Activated CD4-positive, alpha-beta memory T cell treated with anti-CD3 and anti-CD28 coated beads, Interleukin-2, amount 10 ng/mL, durations not matched to agents 7 days and 5 days (primary cell): ENCODE data around the gene SAMD13. TPM values are rescaled to one million over a fixed set of nuclear protein-coding genes. Genes with fewer than 3 reads are reported as not detected.

ENCODE experiments used
- CTCF ChIA-PET: fragments of 350-600 bp; sonication (Branson Sonifier 250); formaldehyde crosslinking; loops from one replicate; lab custom pipeline; 2021; ENCODE audit warnings: antibody characterized with exemption, inconsistent platforms; lab: Charles Lee
- POLR2A ChIA-PET: fragments of 350-600 bp; sonication (Branson Sonifier 250); formaldehyde crosslinking; loops from one replicate; lab custom pipeline; 2021; ENCODE audit warnings: antibody characterized with exemption; lab: Charles Lee
- DNase-seq: peaks from one replicate; pipeline ENCODE4 v3.0.0-alpha.2; 2020
- H3K27ac Mint-ChIP-seq: one replicate; pipeline ENCODE4 v1.8.0; 2021; ENCODE audit warnings: mild to moderate bottlenecking, mixed read lengths
- H3K27me3 Mint-ChIP-seq: one replicate; pipeline ENCODE4 v1.8.0; 2021; ENCODE audit warnings: mixed read lengths
- H3K36me3 Mint-ChIP-seq: one replicate; pipeline ENCODE4 v1.8.0; 2021; ENCODE audit warnings: low read depth, mixed read lengths
- H3K4me1 Mint-ChIP-seq: one replicate; pipeline ENCODE4 v1.8.0; 2021; ENCODE audit warnings: mixed read lengths
- H3K4me3 Mint-ChIP-seq: one replicate; pipeline ENCODE4 v1.8.0; 2021; ENCODE audit warnings: mild to moderate bottlenecking, mixed read lengths
- H3K9me3 Mint-ChIP-seq: one replicate; pipeline ENCODE4 v1.8.0; 2021; ENCODE audit warnings: mixed read lengths
- total RNA-seq, 2 experiments: library from RNA; stranded (reverse); gene quantifications; one replicate each; pipeline ENCODE4 v1.2.3, GENCODE V29; 2021

SAMD13 gene
- total RNA-seq, 2 experiments from 2014 or later, result 0.28 TPM; not detected in 1

DNA sequence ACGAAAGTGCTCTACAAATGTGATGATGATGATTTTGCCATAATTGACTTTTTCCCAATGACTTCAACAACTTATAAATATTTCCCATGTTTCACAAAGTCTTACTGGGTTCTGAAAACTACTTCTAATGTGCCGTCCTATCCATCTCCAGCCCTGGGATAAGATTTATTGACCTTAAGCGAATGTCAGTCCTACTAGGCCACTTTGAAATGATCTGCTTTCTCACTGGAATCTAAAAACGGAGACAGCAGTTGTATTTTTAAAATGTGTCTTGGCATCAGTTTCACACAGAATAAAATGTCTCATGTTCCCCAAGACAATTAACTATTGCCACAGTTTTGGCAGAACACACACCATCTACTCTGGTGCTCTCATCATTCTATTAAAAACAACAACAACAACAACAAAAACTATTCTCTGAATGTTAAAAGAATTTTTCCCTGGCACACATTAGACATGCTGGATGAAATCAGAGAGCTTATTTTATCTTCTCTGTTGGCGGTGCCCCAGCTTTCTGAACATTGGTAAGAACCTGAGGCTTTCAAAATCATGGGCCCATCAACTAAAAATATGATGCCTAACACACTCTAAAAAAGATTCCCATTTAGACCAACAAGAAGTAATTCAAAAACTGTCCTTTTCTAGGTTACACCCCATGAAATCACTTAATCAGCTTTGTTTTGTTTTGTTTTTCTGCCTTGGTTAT, 73.6 kb downstream of the SAMD13 start:
- DNase-seq, result no peak
- H3K4me1 Mint-ChIP-seq, result no peaks in the 10 kb centered on the region
- no peak overlapping the region for H3K27ac Mint-ChIP-seq
- ChIA-PET CTCF (interaction anchor here (1.1 kb wide), 1 partner anchor 16 kb away, joined by 3 read pairs; no protein-coding TSS in a partner anchor), POLR2A (no interaction called here)
- H3K9me3 Mint-ChIP-seq, result no peaks in the 10 kb centered on the region
- no peaks in the 10 kb centered on the region for H3K27me3 Mint-ChIP-seq
- no peaks in the 10 kb centered on the region for H3K36me3 Mint-ChIP-seq
- no peak overlapping the region for H3K4me3 Mint-ChIP-seq

DNA sequence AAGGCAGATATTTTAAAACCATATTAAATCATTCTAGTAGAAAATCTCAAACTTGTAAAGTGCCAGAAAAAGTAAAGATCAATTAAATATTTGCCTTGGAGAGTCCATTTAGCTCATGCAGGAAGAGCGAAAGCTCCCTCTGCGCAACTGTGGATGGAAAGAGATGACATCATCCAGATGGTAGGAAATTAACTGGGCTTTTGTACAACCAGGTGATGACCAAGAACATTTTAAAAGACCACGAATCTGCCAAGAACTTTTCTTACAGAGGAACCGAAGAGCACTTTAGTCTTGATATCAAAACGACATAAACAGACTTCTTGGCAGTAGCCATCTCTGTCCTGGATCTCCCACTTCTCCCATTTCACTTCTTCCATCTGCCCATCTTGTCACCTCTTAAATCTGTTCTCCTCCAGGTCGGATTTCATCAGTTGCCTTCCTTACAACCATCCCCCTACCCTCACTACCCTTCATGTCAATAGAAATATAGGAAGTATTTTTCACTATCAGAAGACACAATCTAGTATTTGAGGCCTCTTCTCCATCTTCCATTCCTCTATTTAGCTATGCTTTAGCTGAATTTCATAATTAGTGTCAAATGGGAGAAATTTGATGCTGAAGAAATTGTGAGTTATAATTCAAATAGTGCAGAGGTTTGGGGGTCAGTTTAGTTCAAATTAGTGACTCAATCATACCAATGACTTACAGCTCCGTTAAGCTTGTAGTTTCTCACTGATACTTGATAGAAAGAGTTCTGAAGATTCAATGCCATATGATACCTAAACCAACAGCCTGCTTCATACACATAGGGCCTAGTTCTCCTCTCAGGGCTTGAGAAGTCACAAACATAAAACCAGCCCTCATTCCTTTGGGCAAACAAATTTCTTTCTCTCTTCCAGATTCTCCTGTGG, 74.7 kb downstream of the SAMD13 start:
- Mint-ChIP-seq H3K4me3 (no peak overlapping the region), H3K27me3 (no peaks in the 10 kb centered on the region), H3K27ac (no peak overlapping the region), H3K4me1 (no peaks in the 10 kb centered on the region), H3K9me3 (no peaks in the 10 kb centered on the region), H3K36me3 (no peaks in the 10 kb centered on the region)
- ChIA-PET POLR2A (no interaction called here), CTCF (interaction anchor here (1.1 kb wide), 1 partner anchor 14 kb away, joined by 3 read pairs; no protein-coding TSS in a partner anchor)
- no peak for DNase-seq

DNA sequence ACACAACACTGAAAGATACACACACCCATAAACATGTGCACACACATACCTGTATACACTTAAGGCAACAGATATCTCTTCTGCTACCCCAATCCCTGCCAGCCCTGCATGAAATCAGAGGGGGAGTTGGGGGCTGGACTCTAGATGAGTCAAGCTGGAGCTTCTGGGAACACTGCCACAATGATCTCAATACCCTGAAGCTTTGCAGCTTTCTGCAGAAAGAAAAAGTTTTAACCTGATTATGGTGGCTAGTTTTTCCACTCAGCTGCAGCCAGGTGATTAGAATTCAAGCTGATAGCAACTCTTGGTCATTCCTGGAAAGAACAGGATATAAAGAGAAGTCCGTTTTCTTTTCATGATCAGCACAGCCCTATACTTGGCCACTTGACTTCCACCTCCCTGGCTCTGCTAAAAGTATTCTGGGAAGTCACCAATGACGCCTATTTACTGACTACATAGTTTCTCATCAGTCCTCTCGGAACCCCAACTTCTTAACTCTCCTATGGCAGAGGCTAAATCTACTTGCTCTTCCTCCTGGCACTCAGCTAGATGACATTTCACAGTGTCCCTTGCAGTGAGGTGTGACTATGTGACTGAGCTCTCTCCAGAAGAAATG, 76.1 kb downstream of the SAMD13 start:
- Mint-ChIP-seq H3K27ac (no peak overlapping the region), H3K27me3 (peaks cover 2% of the 10 kb centered on the region), H3K4me3 (no peak overlapping the region), H3K4me1 (no peaks in the 10 kb centered on the region), H3K36me3 (no peaks in the 10 kb centered on the region), H3K9me3 (no peaks in the 10 kb centered on the region)
- DNase-seq, result no peak
- ChIA-PET CTCF (no interaction called here), POLR2A (no interaction called here)

DNA sequence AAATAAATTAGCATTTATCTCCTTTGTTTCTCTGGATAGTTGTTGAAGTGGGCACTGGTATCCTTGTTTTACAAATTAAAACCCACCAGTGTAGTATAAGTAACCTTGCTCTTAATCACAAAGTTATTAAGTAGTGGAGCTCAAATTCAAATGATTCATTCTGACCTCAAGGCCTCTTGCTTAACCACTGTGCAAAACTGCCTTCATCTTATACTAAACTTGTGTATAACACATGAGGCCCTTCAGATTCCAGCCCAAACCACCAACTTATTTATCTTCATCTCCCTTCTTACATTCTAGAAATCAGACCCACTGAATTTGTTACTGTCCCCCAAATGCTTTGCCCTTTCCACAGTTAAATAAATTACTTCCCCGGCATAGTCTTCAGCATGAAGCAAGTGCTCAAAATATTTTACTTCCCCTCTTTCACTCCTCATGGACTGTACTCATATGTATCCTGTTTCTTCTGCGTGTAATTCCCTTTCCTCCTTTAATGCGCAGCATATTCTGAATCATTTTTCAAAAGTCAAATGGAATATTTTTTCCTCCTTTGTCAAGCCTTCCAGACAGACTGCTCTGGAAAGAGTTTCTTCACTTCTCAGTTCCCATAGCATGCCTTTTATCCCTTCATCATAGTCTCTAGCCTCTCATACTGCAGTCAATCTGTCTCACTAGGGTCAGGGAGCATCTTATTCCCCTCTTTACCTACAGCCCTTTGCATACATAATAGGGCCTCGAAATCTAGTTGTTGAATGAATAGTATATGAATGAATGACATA, 77.8 kb downstream of the SAMD13 start:
- peaks cover 5% of the 10 kb centered on the region for H3K27me3 Mint-ChIP-seq

DNA sequence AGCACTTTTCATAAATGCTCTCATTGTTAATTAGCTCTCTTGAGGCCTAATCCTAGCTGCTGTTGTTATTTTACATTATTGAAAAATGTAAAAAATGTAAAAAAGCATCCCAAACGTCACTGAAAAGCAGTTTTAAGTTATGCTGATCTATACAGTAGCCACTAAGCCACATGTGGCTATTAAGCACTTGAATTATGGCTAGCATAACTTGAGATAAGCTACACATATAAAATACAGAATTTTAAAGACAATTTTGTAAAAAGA, 78.3 kb downstream of the SAMD13 start:
- peaks cover 7% of the 10 kb centered on the region for H3K27me3 Mint-ChIP-seq
- no peak overlapping the region for H3K27ac Mint-ChIP-seq

More for the DNA sequence above, 77.8 kb downstream of the SAMD13 start:
- DNase-seq, result no peak
- Mint-ChIP-seq H3K4me3 (no peak overlapping the region), H3K4me1 (no peaks in the 10 kb centered on the region), H3K36me3 (no peaks in the 10 kb centered on the region), H3K27ac (no peak overlapping the region), H3K9me3 (no peaks in the 10 kb centered on the region)
- CTCF ChIA-PET, result no interaction called here
- POLR2A ChIA-PET, result no interaction called here

DNA sequence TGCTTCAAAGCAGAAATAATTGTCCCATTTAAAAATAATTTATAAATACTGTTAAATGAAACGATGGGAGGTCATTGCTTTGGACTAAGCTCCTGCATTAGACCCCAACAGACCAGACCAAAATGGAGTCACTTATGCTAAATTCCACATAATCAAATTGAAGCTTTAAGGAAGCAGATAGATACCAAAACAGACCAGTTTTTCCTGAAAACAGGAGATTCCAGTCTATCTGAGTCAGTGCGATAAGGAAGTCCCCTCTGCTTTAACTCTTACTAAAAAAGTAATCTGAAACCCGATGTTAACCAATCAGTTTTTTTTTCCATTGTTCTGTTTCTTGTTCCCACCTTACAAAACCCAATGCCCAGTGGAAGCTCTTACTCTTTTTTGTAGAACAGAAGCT, 80.6 kb downstream of the SAMD13 start:
- ChIA-PET CTCF (no interaction called here), POLR2A (no interaction called here)
- H3K9me3 Mint-ChIP-seq, result no peaks in the 10 kb centered on the region
- peaks cover 7% of the 10 kb centered on the region for H3K27me3 Mint-ChIP-seq
- H3K4me1 Mint-ChIP-seq, result no peaks in the 10 kb centered on the region
- H3K27ac Mint-ChIP-seq, result no peak overlapping the region
- H3K36me3 Mint-ChIP-seq, result no peaks in the 10 kb centered on the region
- H3K4me3 Mint-ChIP-seq, result no peak overlapping the region
- no peak for DNase-seq

More for the DNA sequence above, 78.3 kb downstream of the SAMD13 start:
- POLR2A ChIA-PET, result no interaction called here
- DNase-seq, result no peak
- Mint-ChIP-seq H3K4me1 (no peaks in the 10 kb centered on the region), H3K9me3 (no peaks in the 10 kb centered on the region), H3K4me3 (no peak overlapping the region), H3K36me3 (no peaks in the 10 kb centered on the region)
- CTCF ChIA-PET, result no interaction called here

DNA sequence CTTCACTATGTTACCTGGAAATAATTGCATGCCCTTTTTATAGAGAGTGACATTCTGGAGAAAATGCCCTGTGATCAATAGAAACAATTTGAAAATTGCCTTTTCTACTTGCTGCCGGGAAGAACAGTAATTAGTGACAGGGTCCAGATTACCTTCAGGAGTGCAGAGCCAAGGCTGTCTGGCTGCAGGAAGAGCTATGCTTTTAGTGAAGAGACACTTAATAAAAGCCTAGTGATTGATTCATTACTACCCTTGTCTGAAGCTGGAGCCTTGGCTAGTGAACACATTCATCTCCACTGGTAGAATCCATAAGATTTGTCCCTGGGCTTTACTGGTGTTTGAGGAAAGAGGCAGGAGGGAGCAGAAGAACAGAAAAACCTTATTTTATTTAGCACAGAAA, 83.8 kb downstream of the SAMD13 start:
- Mint-ChIP-seq H3K27ac (no peak overlapping the region), H3K9me3 (no peaks in the 10 kb centered on the region)

DNA sequence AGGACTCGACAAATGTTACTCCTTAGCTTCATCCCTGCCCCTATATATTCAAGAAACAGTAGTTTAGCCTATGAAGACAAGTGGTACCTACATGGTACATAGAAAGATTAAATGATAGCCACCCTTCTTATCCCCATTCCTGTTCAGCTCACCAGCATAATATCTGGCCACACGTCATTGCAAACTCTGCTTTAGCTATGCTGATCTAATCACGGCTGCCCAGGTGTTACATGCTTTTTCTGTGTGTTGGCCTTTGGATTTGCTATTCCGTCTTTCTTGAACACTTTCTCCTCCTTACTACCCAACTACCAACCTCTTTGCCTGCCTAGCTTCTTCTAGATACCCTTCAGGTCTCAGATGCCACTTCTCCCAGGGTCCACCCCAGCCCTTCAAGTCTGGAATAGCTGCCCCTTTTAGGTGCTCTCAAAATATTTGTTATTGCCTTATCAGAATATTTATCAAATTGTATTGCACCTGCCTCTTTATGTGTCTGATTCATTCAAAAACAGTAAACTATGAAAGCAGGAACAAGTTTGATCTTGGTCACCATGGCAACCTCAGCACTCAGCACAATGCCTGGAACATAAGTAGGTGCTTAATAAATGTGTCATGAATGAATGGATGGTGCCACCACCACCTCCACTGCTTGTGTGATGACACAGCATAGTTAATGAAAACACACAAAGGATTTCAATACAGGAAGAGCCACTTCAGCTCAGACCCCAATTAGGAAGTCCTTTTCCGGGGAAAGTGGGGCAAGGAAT, 85.4 kb downstream of the SAMD13 start:
- no peaks in the 10 kb centered on the region for H3K36me3 Mint-ChIP-seq
- ChIA-PET CTCF (no interaction called here), POLR2A (no interaction called here)
- no peak overlapping the region for H3K4me3 Mint-ChIP-seq
- no peak overlapping the region for H3K27ac Mint-ChIP-seq
- no peaks in the 10 kb centered on the region for H3K4me1 Mint-ChIP-seq
- H3K9me3 Mint-ChIP-seq, result no peaks in the 10 kb centered on the region
- DNase-seq, result no peak
- H3K27me3 Mint-ChIP-seq, result peaks cover 7% of the 10 kb centered on the region

More for the DNA sequence above, 83.8 kb downstream of the SAMD13 start:
- Mint-ChIP-seq H3K4me3 (no peak overlapping the region), H3K4me1 (no peaks in the 10 kb centered on the region), H3K36me3 (no peaks in the 10 kb centered on the region), H3K27me3 (peaks cover 7% of the 10 kb centered on the region)
- ChIA-PET POLR2A (no interaction called here), CTCF (no interaction called here)
- no peak for DNase-seq

DNA sequence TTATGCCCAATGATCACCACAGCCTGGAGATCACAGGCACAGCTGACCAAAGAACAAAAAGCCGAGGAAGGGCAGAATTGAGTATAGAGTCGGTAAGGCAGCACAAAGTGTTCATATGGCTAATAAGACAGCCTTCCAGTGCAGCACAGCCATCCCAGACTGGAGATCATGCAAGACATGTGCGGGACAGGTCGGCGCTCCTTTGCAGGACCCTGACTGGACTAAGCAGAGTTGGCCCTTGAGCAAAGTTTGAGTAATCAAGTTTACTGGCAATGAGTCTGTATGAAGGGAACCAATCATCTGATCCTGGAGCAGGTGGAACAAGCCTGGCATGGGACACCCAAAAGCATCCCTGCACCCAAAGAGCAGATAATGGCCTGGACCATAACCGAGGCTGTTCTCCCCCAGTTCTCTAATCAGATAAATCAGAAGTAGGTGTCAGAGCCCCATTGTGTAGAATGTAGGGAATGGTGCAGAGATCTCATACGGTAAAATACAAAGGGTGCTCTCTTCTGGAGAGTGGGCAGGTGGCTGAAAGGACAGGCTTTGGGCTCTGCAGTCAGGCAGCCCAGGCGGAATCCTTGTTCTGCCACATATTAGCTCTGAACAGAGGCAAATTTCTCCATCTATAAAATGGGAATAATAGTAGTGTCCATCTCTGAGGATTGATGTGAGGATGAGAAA, 86.1 kb downstream of the SAMD13 start:
- no peak overlapping the region for H3K27ac Mint-ChIP-seq
- no peaks in the 10 kb centered on the region for H3K9me3 Mint-ChIP-seq
- CTCF ChIA-PET, result no interaction called here
- DNase-seq, result no peak
- H3K27me3 Mint-ChIP-seq, result peaks cover 5% of the 10 kb centered on the region
- H3K4me1 Mint-ChIP-seq, result no peaks in the 10 kb centered on the region
- no peak overlapping the region for H3K4me3 Mint-ChIP-seq
- H3K36me3 Mint-ChIP-seq, result no peaks in the 10 kb centered on the region
- POLR2A ChIA-PET, result no interaction called here

DNA sequence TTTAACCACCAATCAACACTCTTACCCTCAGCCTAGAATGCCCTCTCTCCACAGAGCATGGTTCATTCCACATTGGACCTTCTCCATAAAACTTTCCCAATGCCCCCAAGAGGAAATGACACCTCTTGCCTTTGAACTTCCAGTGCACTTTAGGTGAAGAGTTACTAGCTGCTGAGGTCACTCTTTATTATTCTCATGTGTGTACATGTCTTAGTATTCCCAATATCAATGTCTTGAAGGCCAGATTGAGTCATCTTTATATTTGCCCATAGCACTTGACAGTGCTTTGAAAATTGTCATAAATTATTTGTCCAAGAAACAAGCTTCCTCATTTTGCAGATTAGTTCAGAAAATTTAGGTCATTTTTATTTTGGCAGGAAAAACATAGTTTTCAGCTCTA, 88.7 kb downstream of the SAMD13 start:
- H3K4me3 Mint-ChIP-seq, result no peak overlapping the region
- no peaks in the 10 kb centered on the region for H3K36me3 Mint-ChIP-seq
- peaks cover 2% of the 10 kb centered on the region for H3K27me3 Mint-ChIP-seq
- no peak overlapping the region for H3K27ac Mint-ChIP-seq
- H3K4me1 Mint-ChIP-seq, result no peaks in the 10 kb centered on the region
- H3K9me3 Mint-ChIP-seq, result no peaks in the 10 kb centered on the region
- ChIA-PET CTCF (interaction anchor here (0.9 kb wide), 1 partner anchor 15 kb away, joined by 3 read pairs; no protein-coding TSS in a partner anchor), POLR2A (interaction anchor here (0.9 kb wide), 1 partner anchor 183 kb away, joined by 4 read pairs; the partner anchor contains the start of gene CTBS)
- no peak for DNase-seq

DNA sequence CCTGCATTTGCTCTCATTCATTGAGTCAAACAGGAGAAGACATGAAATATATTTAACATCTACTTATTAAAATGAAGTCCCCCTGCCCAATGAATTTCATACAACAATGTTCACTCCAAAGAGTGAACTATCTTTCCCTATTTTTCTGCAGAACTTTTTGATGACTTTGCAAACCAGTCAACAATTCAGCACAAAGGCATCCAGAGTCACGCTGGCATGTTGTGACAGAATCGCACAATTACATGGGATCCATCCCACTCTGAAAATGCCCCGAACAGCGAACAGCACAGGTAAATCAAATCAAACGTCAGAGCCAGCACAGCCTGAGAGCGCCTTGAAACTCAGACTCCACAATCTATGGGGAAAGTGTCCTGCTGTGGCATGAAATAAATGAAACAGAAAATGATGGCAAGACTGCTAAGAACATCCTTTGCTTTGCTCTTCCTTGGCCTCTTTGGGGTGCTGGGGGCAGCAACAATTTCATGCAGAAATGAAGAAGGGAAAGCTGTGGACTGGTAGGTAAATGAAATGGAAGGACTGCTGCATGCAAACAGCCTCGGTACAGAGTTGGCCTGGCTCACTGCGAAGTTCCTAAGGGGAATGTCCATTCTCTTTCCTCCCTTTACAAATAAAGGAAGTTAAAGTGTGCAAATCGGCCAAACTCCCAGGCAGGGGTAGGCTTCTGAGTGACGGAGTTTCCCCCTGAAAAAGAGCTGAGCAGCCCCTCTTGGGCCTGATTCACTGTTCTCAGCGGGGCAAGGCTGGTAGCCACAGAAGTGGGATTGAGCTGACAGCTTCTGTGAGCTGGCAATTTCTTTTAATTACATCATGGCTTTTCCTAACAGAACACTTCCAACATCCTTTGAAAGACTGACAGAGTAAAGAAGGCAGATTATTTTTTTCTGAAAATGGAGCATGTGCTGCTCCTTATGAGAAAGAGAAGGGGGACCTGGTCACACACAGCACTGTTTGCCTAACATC, 97.0 kb downstream of the SAMD13 start, which contains the start of gene DNASE2B:
Gene DNASE2B (plus strand): TSS at position 310 of the 981 bp plus-strand sequence. CDS start 81 bp downstream, at position 391.
- Mint-ChIP-seq H3K9me3 (no peaks in the 10 kb centered on the region), H3K4me1 (no peaks in the 10 kb centered on the region), H3K4me3 (no peak within 1 kb of the TSS), H3K27me3 (no peaks in the 10 kb centered on the region), H3K27ac (no peak within 1 kb of the TSS), H3K36me3 (no peaks in the 10 kb centered on the region)
- ChIA-PET POLR2A (no interaction called here), CTCF (no interaction called here)
- no peak for DNase-seq
